ENCODE data around the gene SNX10.
"Not testable (repeated sequence)": the region's sequence is repeated elsewhere in the genome, so short reads cannot be mapped to it uniquely, and the experiment has no call there.

The SNX10 gene, protein sequence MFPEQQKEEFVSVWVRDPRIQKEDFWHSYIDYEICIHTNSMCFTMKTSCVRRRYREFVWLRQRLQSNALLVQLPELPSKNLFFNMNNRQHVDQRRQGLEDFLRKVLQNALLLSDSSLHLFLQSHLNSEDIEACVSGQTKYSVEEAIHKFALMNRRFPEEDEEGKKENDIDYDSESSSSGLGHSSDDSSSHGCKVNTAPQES

DNA sequence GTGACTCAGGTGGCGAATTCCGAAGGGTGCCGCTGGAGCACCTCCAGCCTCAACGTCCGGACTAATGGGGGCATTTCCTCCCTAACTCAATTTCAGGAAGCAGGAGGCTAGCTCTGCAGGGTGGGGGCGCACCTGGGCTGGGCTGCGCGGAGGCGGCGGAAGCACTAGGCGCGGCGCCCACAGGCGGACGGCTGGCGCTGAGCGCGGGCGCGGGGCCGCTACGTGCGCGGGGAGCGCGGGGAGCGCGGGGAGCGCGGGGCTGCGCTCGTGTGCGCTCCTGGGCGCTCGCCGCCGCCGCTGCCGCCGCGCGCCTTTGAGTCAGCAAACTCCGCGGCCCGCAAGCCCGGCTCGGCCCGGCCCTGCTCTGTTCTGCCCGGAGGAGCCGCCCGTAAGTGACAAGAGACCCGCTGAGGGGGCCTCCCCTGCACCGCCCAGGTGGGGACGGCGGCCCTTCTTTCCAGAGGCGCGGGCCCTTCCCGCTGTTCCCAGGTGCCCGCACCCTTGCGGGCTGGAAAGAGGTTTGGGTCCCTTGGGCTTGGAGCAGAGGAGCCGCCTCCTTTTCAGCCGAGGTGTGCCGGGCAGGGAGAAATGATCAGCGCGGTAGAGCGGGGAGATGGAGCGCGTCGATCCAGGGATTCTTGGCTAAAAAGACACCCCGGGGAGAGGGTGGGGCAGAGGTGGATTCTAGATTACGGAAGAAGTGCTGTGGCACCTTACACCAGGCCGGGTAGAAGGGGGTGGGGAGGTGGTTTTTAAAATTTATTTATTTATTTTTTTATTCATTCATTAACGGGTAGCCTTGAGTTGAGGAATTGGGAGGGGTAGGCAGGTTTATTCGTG is at the start of gene SNX10:
Gene SNX10, plus strand, starts transcription at position 164 of the 840 bp plus-strand sequence. CDS start 54,581 bp downstream, outside the sequence.
- H3K4me3 Mint-ChIP-seq = peak within 1 kb of the TSS; percentile 95
- peaks cover 3% of the 10 kb centered on the region for H3K9me3 Mint-ChIP-seq
- no peaks in the 10 kb centered on the region for H3K36me3 Mint-ChIP-seq (ENCODE audit: low read depth)
- no peak within 1 kb of the TSS for H3K27ac Mint-ChIP-seq
- H3K27me3 Mint-ChIP-seq (ENCODE audit: low read depth, poor library complexity) = peaks cover 13% of the 10 kb centered on the region
- H3K4me1 Mint-ChIP-seq = peaks cover 13% of the 10 kb centered on the region
- TF ChIP-seq, protein P1, sequence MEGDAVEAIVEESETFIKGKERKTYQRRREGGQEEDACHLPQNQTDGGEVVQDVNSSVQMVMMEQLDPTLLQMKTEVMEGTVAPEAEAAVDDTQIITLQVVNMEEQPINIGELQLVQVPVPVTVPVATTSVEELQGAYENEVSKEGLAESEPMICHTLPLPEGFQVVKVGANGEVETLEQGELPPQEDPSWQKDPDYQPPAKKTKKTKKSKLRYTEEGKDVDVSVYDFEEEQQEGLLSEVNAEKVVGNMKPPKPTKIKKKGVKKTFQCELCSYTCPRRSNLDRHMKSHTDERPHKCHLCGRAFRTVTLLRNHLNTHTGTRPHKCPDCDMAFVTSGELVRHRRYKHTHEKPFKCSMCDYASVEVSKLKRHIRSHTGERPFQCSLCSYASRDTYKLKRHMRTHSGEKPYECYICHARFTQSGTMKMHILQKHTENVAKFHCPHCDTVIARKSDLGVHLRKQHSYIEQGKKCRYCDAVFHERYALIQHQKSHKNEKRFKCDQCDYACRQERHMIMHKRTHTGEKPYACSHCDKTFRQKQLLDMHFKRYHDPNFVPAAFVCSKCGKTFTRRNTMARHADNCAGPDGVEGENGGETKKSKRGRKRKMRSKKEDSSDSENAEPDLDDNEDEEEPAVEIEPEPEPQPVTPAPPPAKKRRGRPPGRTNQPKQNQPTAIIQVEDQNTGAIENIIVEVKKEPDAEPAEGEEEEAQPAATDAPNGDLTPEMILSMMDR (IDR thresholded peaks at IDR 0.05) = no peak
- DNase-seq = peak; percentile 73

DNA sequence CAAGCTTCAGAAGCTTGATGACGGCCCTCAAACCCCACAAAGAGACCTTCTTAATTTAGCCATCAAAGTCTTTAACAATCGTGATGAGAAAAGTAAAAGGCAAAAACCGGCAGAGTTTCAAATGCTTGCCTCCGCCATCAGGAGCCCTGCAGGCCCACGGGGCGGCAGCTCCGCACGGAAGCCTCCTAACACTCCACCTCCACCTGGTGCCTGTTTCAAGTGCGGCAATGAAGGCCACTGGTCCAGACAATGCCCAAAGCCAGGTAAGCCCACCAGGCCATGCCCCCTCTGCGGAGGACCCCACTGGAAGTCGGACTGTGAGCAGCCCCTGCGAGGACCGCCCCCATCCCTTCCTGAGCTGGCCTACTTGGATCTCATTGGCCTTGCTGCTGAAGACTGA is 46.5 kb upstream of the SNX10 start:
- TF ChIP-seq, protein P1 (IDR thresholded peaks at IDR 0.05) = no peak
- no peak for DNase-seq
- H3K27ac Mint-ChIP-seq = no peak overlapping the region
- no peaks in the 10 kb centered on the region for H3K9me3 Mint-ChIP-seq
- peaks cover 4% of the 10 kb centered on the region for H3K4me1 Mint-ChIP-seq
- no peaks in the 10 kb centered on the region for H3K36me3 Mint-ChIP-seq (ENCODE audit: low read depth)
- no peak overlapping the region for H3K4me3 Mint-ChIP-seq
- H3K27me3 Mint-ChIP-seq (ENCODE audit: low read depth, poor library complexity) = no peaks in the 10 kb centered on the region

DNA sequence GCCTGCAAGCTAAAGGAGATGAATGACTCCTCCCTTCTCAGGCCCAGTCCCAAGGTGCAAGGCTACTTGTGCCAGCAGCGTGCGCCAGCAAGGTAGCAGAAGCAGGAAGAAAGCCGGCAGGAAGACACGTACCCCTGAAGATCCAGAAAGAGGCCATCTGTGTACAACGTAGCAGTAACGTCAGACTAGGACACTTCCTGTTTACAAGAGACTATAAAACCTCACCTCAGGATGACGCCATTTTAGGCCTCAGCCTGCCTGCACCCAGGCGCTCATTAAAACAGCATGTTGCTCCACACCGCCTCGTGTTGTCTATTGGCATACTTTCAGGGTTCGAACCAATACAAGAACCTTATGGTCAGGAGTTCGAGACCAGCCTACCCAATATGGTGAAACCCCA is 41.4 kb upstream of the SNX10 start:
- Mint-ChIP-seq H3K36me3 (ENCODE audit: low read depth) (no peaks in the 10 kb centered on the region), H3K27me3 (ENCODE audit: low read depth, poor library complexity) (peaks cover 6% of the 10 kb centered on the region), H3K27ac (no peak overlapping the region), H3K9me3 (no peaks in the 10 kb centered on the region), H3K4me1 (peaks cover 7% of the 10 kb centered on the region), H3K4me3 (no peak overlapping the region)
- TF ChIP-seq, protein P1 (IDR thresholded peaks at IDR 0.05) = no peak
- no peak for DNase-seq

DNA sequence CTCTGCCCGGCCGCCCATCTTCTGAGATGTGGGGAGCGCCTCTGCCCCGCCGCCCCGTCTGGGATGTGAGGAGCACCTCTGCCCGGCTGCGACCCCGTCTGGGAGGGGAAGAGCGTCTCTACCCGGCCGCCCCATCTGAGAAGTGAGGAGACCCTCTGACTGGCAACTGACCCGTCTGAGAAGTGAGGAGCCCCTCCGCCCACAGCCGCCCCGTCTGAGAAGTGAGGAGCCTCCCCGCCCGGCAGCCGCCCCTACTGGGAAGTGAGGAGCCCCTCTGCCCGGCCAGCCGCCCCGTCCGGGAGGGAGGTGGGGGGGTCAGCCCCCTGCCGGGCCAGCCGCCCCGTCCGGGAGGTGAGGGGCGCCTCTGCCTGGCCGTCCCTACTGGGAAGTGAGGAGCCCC is 29.8 kb upstream of the SNX10 start:
- H3K27me3 Mint-ChIP-seq (ENCODE audit: low read depth, poor library complexity); H3K4me3 Mint-ChIP-seq; H3K4me1 Mint-ChIP-seq; DNase-seq; H3K27ac Mint-ChIP-seq: not testable (repeated sequence)
- H3K36me3 Mint-ChIP-seq (ENCODE audit: low read depth) = peaks cover 13% of the 10 kb centered on the region
- peaks cover 50% of the 10 kb centered on the region for H3K9me3 Mint-ChIP-seq

DNA sequence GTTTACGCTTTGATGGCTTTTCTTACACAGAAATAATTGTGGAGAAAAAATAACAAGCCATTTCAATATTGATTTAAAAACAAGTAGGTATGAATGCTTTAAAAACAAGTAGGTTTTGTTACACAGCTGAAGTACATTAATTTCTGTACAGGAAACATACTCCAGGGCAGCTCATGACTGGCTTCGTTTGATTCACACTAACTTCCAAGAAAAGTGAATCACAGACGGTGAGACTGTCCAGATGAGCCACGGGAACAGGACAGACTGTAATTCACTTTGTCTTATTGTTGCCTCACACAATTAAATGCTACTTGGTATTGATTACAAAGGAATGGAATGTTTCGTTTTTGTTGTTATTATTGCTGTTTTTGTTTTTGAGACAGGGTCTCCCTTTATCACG is 26.6 kb upstream of the SNX10 start:
- DNase-seq = no peak
- H3K4me1 Mint-ChIP-seq = no peaks in the 10 kb centered on the region
- TF ChIP-seq, protein P1 (IDR thresholded peaks at IDR 0.05) = no peak
- peaks cover 51% of the 10 kb centered on the region for H3K9me3 Mint-ChIP-seq
- H3K27ac Mint-ChIP-seq = no peak overlapping the region
- H3K27me3 Mint-ChIP-seq (ENCODE audit: low read depth, poor library complexity) = no peaks in the 10 kb centered on the region
- H3K4me3 Mint-ChIP-seq = no peak overlapping the region
- peaks cover 13% of the 10 kb centered on the region for H3K36me3 Mint-ChIP-seq (ENCODE audit: low read depth)

DNA sequence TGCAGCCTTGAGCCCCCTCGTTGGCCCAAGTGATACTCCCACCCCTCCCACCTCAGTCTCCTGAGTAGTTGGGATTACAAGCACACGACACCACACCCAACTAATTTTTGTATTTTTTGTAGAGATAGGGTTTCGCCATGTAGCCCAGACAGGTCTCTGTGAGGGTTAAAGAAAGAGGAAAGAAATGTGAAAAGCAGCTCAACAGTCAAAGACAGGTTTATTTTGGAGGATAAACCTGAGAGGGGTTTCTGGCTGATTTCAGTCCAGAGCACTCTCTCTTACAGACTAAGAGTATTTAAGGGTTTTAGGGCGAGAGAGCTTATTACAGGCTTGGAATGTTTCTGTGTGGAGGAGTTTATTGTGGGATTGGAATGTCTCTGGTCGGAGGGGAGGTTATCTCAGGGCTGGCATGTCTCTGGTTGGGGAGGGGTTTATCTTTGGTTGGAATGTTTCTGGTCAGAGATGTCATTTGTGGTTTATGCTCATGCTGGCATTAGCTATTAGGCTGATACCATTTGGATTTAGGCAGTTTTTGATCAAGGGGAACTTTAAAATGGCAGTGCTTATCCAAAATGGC is 26.1 kb upstream of the SNX10 start:
- Mint-ChIP-seq H3K9me3 (peaks cover 51% of the 10 kb centered on the region), H3K27ac (no peak overlapping the region), H3K36me3 (ENCODE audit: low read depth) (peaks cover 13% of the 10 kb centered on the region), H3K27me3 (ENCODE audit: low read depth, poor library complexity) (no peaks in the 10 kb centered on the region), H3K4me1 (no peaks in the 10 kb centered on the region), H3K4me3 (no peak overlapping the region)
- TF ChIP-seq, protein P1 (IDR thresholded peaks at IDR 0.05) = no peak
- DNase-seq = no peak

Measured in nephron progenitor cell (in vitro differentiated cells).